ENCODE measurements around the gene VKORC1. TPM values are rescaled to one million over a fixed set of nuclear protein-coding genes. Genes with fewer than 3 reads are reported as not detected.

The VKORC1 gene
- total and polyA plus RNA-seq, 7 donors: 30.5 to 165 (median 107) TPM

- intact Hi-C loops (cut with DNase I): no loop called here
- Histone ChIP-seq H3K27me3 (no peaks in the 10 kb centered on the region), H3K27ac (no peak overlapping the region), H3K9me3 (no peaks in the 10 kb centered on the region), H3K36me3 (peaks cover 7 to 44% (median 11%) of the 10 kb centered on the region in 4 donors), H3K4me3 (no peak overlapping the region), H3K4me1 (peaks cover 0 to 23% (median 16%) of the 10 kb centered on the region in 4 donors)
- 92 to 94% methylated on average over 2 of the region's 2 CpGs for WGBS, 2 donors
- no peak for DNase-seq
- TF ChIP-seq EP300 (IDR thresholded peaks at IDR 0.05): no peak
- TF ChIP-seq POLR2A (IDR thresholded peaks at IDR 0.05): no peak
- no peak for TF ChIP-seq CTCF (IDR thresholded peaks at IDR 0.05)
- no peak for TF ChIP-seq POLR2AphosphoS5 (IDR thresholded peaks at IDR 0.05)
These were observed 4.1 kb downstream of the VKORC1 start for GRCh38 chr16:31090540-31090939.

- H3K36me3 ChIP-seq: peaks cover 7 to 58% (median 11%) of the 10 kb centered on the region in 4 donors
- intact Hi-C loops (cut with DNase I): no loop called here
- no peaks in the 10 kb centered on the region for H3K27me3 ChIP-seq
These were observed 5.4 kb downstream of the VKORC1 start for GRCh38 chr16:31089199-31089598.

DNA sequence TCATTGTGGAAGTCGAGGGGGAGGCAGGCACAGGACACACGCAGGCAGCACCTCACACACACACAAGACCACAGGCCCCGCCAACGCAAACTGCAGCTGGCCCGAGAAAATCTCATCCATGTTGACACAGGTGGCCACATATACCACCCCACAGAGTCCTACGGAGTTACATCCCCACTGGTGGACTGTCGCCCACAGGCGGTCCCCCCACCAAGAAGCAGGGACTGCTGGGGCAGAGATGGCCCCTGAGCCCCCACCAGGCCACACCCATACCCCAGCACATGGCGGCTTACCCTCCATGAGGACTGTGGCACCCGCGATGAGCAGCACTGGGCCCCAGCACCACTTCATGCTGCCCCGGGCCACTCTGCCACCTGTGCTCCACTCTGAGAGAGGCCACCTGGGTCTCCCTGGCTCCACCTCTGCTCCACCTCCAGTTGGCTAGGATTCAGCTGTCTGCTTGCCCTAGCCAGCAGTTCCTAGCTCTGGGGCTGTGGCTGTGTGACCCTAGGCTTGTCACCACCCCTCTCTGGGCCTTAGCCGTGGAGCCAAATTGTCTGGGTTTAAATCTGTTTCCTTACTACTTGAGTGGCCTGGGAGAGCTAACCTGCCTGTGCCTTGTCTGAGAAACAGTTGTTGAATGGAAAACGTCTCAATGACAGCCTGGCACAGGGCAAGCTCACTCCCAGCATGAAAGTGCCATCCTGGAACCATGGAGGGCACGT, 6.0 kb downstream of the VKORC1 start, which contains the start of gene PRSS53:
Gene PRSS53 (minus strand): TSS at position 485 of the 725 bp plus-strand sequence. CDS start 134 bp downstream, at position 351.
- H3K36me3 ChIP-seq: peaks cover 7 to 64% (median 13%) of the 10 kb centered on the region in 4 donors
- H3K27ac ChIP-seq: no peak within 1 kb of the TSS
- no peak for DNase-seq
- intact Hi-C loops (cut with DNase I): no loop called here
- peaks cover 0 to 12% (median 9%) of the 10 kb centered on the region in 4 donors for H3K4me1 ChIP-seq
- H3K9me3 ChIP-seq: no peaks in the 10 kb centered on the region
- H3K4me3 ChIP-seq: no peak within 1 kb of the TSS
- no peak for TF ChIP-seq POLR2A (IDR thresholded peaks at IDR 0.05)
- no peak for TF ChIP-seq POLR2AphosphoS5 (IDR thresholded peaks at IDR 0.05)
- TF ChIP-seq EP300 (IDR thresholded peaks at IDR 0.05): no peak
- no peak for TF ChIP-seq CTCF (IDR thresholded peaks at IDR 0.05)
- no peaks in the 10 kb centered on the region for H3K27me3 ChIP-seq
- WGBS, 2 donors: 77 to 88% methylated on average over 15 of the region's 15 CpGs

More at GRCh38 chr16:31089199-31089598, 5.4 kb downstream of the VKORC1 start:
- 91 to 96% methylated on average over 8 of the region's 8 CpGs for WGBS, 2 donors
- no peaks in the 10 kb centered on the region for H3K9me3 ChIP-seq
- no peak overlapping the region for H3K27ac ChIP-seq
- no peak for DNase-seq
- peaks cover 0 to 18% (median 13%) of the 10 kb centered on the region in 4 donors for H3K4me1 ChIP-seq
- TF ChIP-seq POLR2A (IDR thresholded peaks at IDR 0.05) (no peak), CTCF (IDR thresholded peaks at IDR 0.05) (no peak), POLR2AphosphoS5 (IDR thresholded peaks at IDR 0.05) (no peak), EP300 (IDR thresholded peaks at IDR 0.05) (no peak)
- H3K4me3 ChIP-seq: no peak overlapping the region

- TF ChIP-seq CTCF (IDR thresholded peaks at IDR 0.05): no peak
- no peak for TF ChIP-seq POLR2A (IDR thresholded peaks at IDR 0.05)
- no peak for TF ChIP-seq POLR2AphosphoS5 (IDR thresholded peaks at IDR 0.05)
- no peak for TF ChIP-seq EP300 (IDR thresholded peaks at IDR 0.05)
- no peak overlapping the region for H3K4me3 ChIP-seq
- peaks cover 7 to 70% (median 15%) of the 10 kb centered on the region in 4 donors for H3K36me3 ChIP-seq
- 76 to 82% methylated on average over 5 of the region's 5 CpGs for WGBS, 2 donors
- no peaks in the 10 kb centered on the region for H3K9me3 ChIP-seq
- H3K27ac ChIP-seq: no peak overlapping the region
- no peak for DNase-seq
- no peaks in the 10 kb centered on the region for H3K27me3 ChIP-seq
- H3K4me1 ChIP-seq: peaks cover 0 to 7% (median 3%) of the 10 kb centered on the region in 4 donors
- intact Hi-C loops (cut with DNase I): no loop called here
These were observed 6.6 kb downstream of the VKORC1 start for GRCh38 chr16:31087971-31088370.
